ENCODE results near the gene FEM1A. TPM values are rescaled to one million over a fixed set of nuclear protein-coding genes. Genes with fewer than 3 reads are reported as not detected.

The FEM1A gene
- total and polyA plus RNA-seq, 2 of the 13 experiments (the other 11 are each of a cell fraction or from before 2014, with no cell fraction given): 3.2 to 10.8 TPM

- TF ChIP-seq ARID4A (CRISPR knock-in tag; IDR thresholded peaks at IDR 0.05; ENCODE audit: borderline replicate concordance) (peak; percentile 100), POGZ (CRISPR knock-in tag; IDR thresholded peaks at IDR 0.05) (peak; percentile 89), ATF7-NPFF (CRISPR knock-in tag; IDR thresholded peaks at IDR 0.05; ENCODE audit: low read depth) (peak; percentile 100), IKZF5 (CRISPR knock-in tag; IDR thresholded peaks at IDR 0.05) (peak; percentile 100), KAT2B (IDR thresholded peaks at IDR 0.05; ENCODE audit: borderline replicate concordance, low read depth, low read length) (no peak), SYNCRIP (IDR thresholded peaks at IDR 0.05; ENCODE audit: insufficient read depth, low read depth, low read length) (no peak), ZNF296 (CRISPR knock-in tag; conservative IDR thresholded peaks at IDR 0.05) (peak; percentile 100), ZNF644 (CRISPR knock-in tag; IDR thresholded peaks at IDR 0.05; ENCODE audit: low read depth) (peak; percentile 97), ZBTB40 (IDR thresholded peaks at IDR 0.05) (no peak; the same call in 1 of the 2 replicates), ZBTB40 (CRISPR knock-in tag; IDR thresholded peaks at IDR 0.05) (peak; percentile 98), HOXA7 (CRISPR knock-in tag; IDR thresholded peaks at IDR 0.05) (peak; percentile 100), NCOR1 (IDR thresholded peaks at IDR 0.05; ENCODE audit: borderline replicate concordance, low read length) (no peak), HHEX (CRISPR knock-in tag; IDR thresholded peaks at IDR 0.05) (peak; percentile 92)
Observed at GRCh38 chr19:4768934-4769777, 22.4 kb upstream of the FEM1A start (continued).
